Testis (tissue), 2 donors: ENCODE data around the gene RHCE.
"Not testable (repeated sequence)": the region's sequence is repeated elsewhere in the genome, so short reads cannot be mapped to it uniquely, and the experiment has no call there.

Experiments
- CTCF ChIP-seq, 3 experiments: fragments of 450-650 bp in 2 of 3; fragments of 200-600 bp in 1 of 3; sonication (generic) in 1 of 3; IDR thresholded peaks; one replicate each; pipeline ENCODE4 v1.5.1; 2016 to 2019; ENCODE audit warnings: antibody characterized with exemption in 3 of 3, mild to moderate bottlenecking in 2 of 3, moderate library complexity in 1 of 3
- POLR2A ChIP-seq: fragments of 450-650 bp; IDR thresholded peaks from one replicate; pipeline ENCODE4 v1.6.1; 2017; ENCODE audit warnings: antibody characterized with exemption, mild to moderate bottlenecking, moderate library complexity

- TF ChIP-seq CTCF (IDR thresholded peaks at IDR 0.05); POLR2A: not testable (repeated sequence)
Measured at GRCh38 chr1:25382543-25382942, 38.1 kb downstream of the RHCE start.
